Measurements from ENCODE around the gene ENG.
"Not testable (repeated sequence)": the region's sequence is repeated elsewhere in the genome, so short reads cannot be mapped to it uniquely, and the experiment has no call there.

ENG gene

GRCh38 chr9:127878001-127878651, 23.7 kb upstream of the ENG start:
- DNase-seq = no peak

- DNase-seq = no peak
Observed at GRCh38 chr9:127877566-127877998, 23.1 kb upstream of the ENG start, which contains the start of gene AK1. Gene AK1 (minus strand): TSS chr9:127877675. CDS start chr9:127874617, 3,058 bp downstream.

GRCh38 chr9:127876764-127877562, 22.5 kb upstream of the ENG start:
- DNase-seq = no peak

GRCh38 chr9:127876026-127876763, 21.7 kb upstream of the ENG start:
- DNase-seq = no peak

GRCh38 chr9:127875306-127875966, 21.0 kb upstream of the ENG start:
- DNase-seq = no peak

GRCh38 chr9:127874301-127875221, 20.1 kb upstream of the ENG start:
- no peak for DNase-seq

- DNase-seq = no peak
Observed at GRCh38 chr9:127873886-127874285, 19.4 kb upstream of the ENG start.

GRCh38 chr9:127873223-127873691, 18.8 kb upstream of the ENG start:
- DNase-seq = no peak

- DNase-seq = no peak
Observed at GRCh38 chr9:127872369-127873222, 18.1 kb upstream of the ENG start.

GRCh38 chr9:127871531-127871930, 17.1 kb upstream of the ENG start:
- DNase-seq = no peak

GRCh38 chr9:127870887-127871286, 16.4 kb upstream of the ENG start:
- no peak for DNase-seq

- DNase-seq = not testable (repeated sequence)
Observed at GRCh38 chr9:127870153-127870491, 15.7 kb upstream of the ENG start.

GRCh38 chr9:127869310-127870152, 15.1 kb upstream of the ENG start:
- peak; percentile 81 for DNase-seq

GRCh38 chr9:127868278-127868902, 13.9 kb upstream of the ENG start:
- DNase-seq = no peak

GRCh38 chr9:127867356-127868277, 13.2 kb upstream of the ENG start:
- no peak for DNase-seq

GRCh38 chr9:127866535-127866934, 12.1 kb upstream of the ENG start:
- no peak for DNase-seq

- no peak for DNase-seq
Observed at GRCh38 chr9:127865645-127866464, 11.4 kb upstream of the ENG start.
